AG04449 (cell line): ENCODE results near the gene DPF3.

Experiments
- CTCF ChIA-PET: fragments of 350-600 bp; formaldehyde crosslinking; extraction: SDS; loops from one replicate; lab custom pipeline; 2021; ENCODE audit warnings: antibody characterized with exemption; lab: Yijun Ruan, JAX
- POLR2A ChIA-PET: fragments of 400-600, 350-600 bp; formaldehyde crosslinking; extraction: SDS; loops from one replicate; lab custom pipeline; 2020; ENCODE audit warnings: antibody characterized with exemption, inconsistent platforms; lab: Yijun Ruan, JAX
- DNase-seq: peaks from one replicate; pipeline ENCODE4 v3.0.0-alpha.2; 2010; ENCODE audit warnings: low read depth, low spot score
- H3K4me3 ChIP-seq: 2 replicates; pipeline ENCODE4 v1.5.1; 2011; ENCODE audit warnings: low read depth, mild to moderate bottlenecking, control low read depth, low read length
- TF ChIP-seq, protein P1 (sequence below): IDR thresholded peaks from one replicate; pipeline ENCODE4 v1.5.1; 2011; ENCODE audit warnings: mild to moderate bottlenecking, moderate library complexity, low read length, control low read depth, inconsistent platforms; ENCODE audit not compliant: insufficient read depth; ENCODE audit errors: missing control alignments

DPF3 gene

DNA sequence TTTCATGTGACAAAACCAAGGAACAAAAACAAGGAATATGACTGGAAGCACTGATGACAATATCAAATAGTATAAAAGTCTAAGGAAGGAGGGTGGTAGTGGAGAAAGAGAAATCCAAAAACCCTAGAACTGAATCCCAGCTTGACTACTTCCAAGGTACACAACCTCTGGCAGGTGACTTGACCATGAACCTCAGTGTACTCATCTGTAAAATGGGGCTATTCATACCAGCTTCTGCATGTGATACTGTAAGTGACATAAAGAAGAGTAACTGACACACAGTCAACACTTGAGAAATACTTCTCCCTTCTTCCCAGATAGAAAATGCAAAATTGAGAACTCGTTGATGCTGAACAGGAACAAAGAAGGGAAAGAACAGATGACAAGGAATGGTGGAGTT, 10.3 kb upstream of the DPF3 start:
- POLR2A ChIA-PET = no interaction called here
- CTCF ChIA-PET = interaction anchor here (0.9 to 5.0 kb wide), 39 partner anchors 7 to 399 kb away, joined by 3 to 299 read pairs (median 6); partner anchors contain the start of gene DPF3
- TF ChIP-seq, protein P1, sequence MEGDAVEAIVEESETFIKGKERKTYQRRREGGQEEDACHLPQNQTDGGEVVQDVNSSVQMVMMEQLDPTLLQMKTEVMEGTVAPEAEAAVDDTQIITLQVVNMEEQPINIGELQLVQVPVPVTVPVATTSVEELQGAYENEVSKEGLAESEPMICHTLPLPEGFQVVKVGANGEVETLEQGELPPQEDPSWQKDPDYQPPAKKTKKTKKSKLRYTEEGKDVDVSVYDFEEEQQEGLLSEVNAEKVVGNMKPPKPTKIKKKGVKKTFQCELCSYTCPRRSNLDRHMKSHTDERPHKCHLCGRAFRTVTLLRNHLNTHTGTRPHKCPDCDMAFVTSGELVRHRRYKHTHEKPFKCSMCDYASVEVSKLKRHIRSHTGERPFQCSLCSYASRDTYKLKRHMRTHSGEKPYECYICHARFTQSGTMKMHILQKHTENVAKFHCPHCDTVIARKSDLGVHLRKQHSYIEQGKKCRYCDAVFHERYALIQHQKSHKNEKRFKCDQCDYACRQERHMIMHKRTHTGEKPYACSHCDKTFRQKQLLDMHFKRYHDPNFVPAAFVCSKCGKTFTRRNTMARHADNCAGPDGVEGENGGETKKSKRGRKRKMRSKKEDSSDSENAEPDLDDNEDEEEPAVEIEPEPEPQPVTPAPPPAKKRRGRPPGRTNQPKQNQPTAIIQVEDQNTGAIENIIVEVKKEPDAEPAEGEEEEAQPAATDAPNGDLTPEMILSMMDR = no peak
- H3K4me3 ChIP-seq = no peak overlapping the region
- no peak for DNase-seq

DNA sequence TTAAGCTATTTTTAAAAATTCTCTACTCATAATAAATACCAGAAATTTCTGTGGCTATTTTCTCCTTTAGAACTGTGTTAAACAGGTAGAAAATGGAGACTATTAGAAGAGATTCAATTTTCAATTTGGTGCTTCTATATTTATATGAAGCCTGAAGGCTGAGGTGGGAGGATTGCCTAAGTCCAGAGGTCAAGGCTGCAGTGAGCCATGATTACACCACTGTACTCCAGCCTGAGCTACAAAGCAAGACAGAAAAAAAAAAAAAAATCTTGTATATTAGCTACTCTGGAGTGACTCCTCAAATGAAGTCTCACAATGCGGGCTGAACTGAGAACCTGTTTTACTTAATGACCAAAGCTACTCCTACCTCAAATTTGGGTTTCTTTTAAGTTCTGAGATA, 9.8 kb upstream of the DPF3 start:
- ChIA-PET POLR2A (no interaction called here), CTCF (interaction anchor here (0.9 to 5.0 kb wide), 32 partner anchors 7 to 398 kb away, joined by 3 to 299 read pairs (median 6); partner anchors contain the start of gene DPF3)
- TF ChIP-seq, protein P1 = no peak
- no peak overlapping the region for H3K4me3 ChIP-seq
- DNase-seq = no peak

DNA sequence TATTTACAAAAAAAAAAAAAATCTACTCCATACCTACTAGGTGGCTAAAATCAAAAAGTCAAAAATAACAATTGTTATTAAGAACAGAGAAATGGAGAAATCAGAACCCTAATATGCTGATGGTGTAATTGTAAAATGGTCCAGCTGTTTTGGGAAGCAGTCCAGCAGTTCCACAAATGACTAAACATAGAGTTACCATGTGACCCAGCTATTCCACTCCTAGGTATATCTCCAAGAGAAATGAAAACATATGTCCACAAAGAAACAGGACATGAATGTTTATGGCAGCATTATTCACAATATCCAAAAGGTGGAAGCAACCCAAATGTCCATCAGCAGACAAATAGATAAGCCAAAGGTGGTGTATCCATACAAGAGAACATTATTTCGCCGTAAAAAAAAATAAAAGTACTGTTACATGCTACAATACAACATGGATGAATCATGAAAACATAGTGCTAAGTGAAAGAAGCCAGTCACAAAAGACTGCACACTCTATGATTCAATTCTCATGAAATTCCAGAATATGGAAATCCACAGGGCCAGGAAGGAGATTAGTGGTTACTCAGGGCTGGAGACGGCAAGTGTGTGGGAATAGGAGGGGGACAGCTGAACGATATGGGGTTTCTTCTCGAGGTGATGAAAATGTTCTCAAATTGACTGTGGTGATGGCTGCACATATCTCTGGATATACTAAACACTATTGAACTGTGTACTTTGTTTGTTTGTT, 9.1 kb upstream of the DPF3 start:
- TF ChIP-seq, protein P1 = no peak
- POLR2A ChIA-PET = no interaction called here
- CTCF ChIA-PET = interaction anchor here (1.0 to 5.0 kb wide), 18 partner anchors 9 to 397 kb away, joined by 3 to 299 read pairs (median 6); partner anchors contain the start of gene DPF3
- H3K4me3 ChIP-seq = no peak overlapping the region
- DNase-seq = no peak

DNA sequence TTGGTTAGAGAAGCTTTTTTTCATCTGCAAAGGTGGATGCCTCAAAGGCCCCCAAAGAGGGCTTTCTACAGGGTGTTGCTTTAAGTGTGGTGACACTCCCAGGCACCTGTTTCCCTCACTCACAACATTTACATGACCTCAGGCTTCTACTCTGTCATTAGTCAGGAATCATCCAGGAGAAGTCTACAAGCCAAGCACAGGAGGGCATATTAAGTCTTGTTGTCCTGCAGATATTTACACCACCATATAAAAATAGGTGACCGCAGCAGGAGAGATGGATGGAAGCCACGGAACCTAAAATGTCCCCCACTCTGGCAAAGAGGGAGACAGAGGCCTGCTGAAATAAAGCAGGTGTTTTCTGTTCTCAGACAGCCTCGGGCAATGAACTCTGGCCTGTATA, 7.5 kb upstream of the DPF3 start:
- no peak overlapping the region for H3K4me3 ChIP-seq
- CTCF ChIA-PET = interaction anchor here (0.8 kb wide), 1 partner anchor 387 kb away, joined by 3 read pairs; no protein-coding TSS in a partner anchor
- no peak for DNase-seq
- POLR2A ChIA-PET = no interaction called here
- TF ChIP-seq, protein P1 = no peak

DNA sequence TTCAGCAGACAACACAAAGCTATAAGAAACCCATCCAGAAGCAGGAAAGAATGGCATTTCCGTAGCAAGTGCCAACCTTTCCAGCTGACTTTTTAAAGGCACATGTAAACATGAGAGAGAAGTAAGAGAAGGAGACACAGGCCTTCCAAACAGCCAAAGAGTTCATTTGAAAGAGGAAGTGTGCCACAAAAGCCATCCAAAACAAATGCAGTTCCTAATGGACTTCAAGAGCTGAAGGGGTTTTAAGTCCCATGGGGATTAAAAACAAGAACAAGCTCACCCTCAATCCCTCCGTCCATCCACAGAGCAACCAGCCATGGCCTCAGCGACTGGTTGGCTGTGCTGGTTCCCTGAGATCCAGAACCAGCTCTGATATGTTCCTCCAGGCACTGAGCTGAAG, 4.5 kb upstream of the DPF3 start:
- TF ChIP-seq, protein P1 = no peak
- no peak overlapping the region for H3K4me3 ChIP-seq
- CTCF ChIA-PET = interaction anchor here (1.5 to 4.6 kb wide), 4 partner anchors 50 to 384 kb away, joined by 3 to 45 read pairs (median 12); no protein-coding TSS in a partner anchor
- POLR2A ChIA-PET = no interaction called here
- DNase-seq = no peak

DNA sequence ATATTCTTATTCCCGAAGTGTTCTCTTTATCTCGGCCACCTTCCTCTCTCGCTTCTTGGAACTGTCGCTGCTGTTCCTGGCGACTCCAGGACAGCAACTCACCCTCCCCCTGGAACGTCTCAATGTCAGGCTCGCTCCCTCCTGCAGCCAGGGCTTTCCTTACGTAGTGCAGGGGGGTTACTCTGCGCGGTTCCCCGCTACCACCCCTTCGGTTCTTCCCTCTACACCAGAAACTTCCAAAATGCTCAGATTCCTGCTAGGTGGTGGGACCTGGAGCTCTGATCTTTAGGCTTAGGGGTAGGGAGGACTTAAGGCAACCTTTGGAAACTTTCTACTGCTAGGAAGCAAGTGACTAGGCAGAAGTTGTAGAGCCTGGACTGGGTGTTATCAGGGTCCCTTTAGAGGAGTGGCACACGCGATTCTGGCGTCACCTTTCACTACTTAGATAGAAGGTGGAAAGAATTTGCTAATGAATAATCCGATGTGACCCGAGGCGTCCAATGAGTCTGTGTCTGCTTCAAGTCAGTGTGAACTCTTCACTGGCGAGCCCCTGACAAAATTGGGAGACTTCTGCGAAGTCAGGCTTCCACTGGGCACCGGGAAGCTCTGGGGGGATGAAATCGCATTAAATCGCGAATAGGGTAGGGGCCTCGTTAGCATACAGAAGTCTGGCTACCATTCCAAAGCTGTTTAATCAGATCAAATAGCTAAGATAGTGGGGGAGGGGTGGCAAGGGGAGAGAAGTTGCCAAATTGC, 900 bp upstream of the DPF3 start:
- peak overlapping the region; percentile 80 for H3K4me3 ChIP-seq
- ChIA-PET POLR2A (interaction anchor here (0.6 to 1.3 kb wide), 4 partner anchors 11 to 369 kb away, joined by 3 to 6 read pairs (median 3); no protein-coding TSS in a partner anchor), CTCF (interaction anchor here (1.0 to 2.6 kb wide), 6 partner anchors 9 to 379 kb away, joined by 3 to 36 read pairs (median 5); no protein-coding TSS in a partner anchor)
- TF ChIP-seq, protein P1 = no peak
- no peak for DNase-seq
